Neuronal stem cell (in vitro differentiated cells): ENCODE data around the gene LMO1.
A peak's percentile ranks its signal among the peaks of the same experiment; 100 is the strongest.

Source experiments
- DNase-seq: peaks from one replicate; pipeline ENCODE4 v3.0.0-alpha.2; 2013; ENCODE audit warnings: low spot score
- H2AFZ ChIP-seq: one replicate; pipeline ENCODE4 v1.6.1; 2013; ENCODE audit warnings: mild to moderate bottlenecking, low read length, inconsistent platforms
- H2AK5ac ChIP-seq: 2 replicates; pipeline ENCODE4 v1.6.1; 2013; ENCODE audit warnings: low read depth, mild to moderate bottlenecking, inconsistent platforms, low read length, moderate library complexity, mixed read lengths
- H2BK120ac ChIP-seq: 2 replicates; pipeline ENCODE4 v1.6.1; 2013; ENCODE audit warnings: low read depth, mild to moderate bottlenecking, inconsistent platforms, low read length, moderate library complexity, mixed read lengths
- H2BK12ac ChIP-seq: one replicate; pipeline ENCODE4 v1.6.1; 2013; ENCODE audit warnings: low read length, inconsistent platforms
- H2BK15ac ChIP-seq: 2 replicates; pipeline ENCODE4 v1.6.1; 2013; ENCODE audit warnings: mild to moderate bottlenecking, low read length, inconsistent platforms, mixed read lengths
- H2BK5ac ChIP-seq: one replicate; pipeline ENCODE4 v1.6.1; 2013; ENCODE audit warnings: inconsistent platforms, mild to moderate bottlenecking, low read length, moderate library complexity
- H3K14ac ChIP-seq: one replicate; pipeline ENCODE4 v1.6.1; 2013; ENCODE audit warnings: low read length, inconsistent platforms
- H3K18ac ChIP-seq: 2 replicates; pipeline ENCODE4 v1.6.1; 2013; ENCODE audit warnings: low read length, inconsistent platforms
- H3K23ac ChIP-seq: 2 replicates; pipeline ENCODE4 v1.6.1; 2013; ENCODE audit warnings: low read depth, mild to moderate bottlenecking, mixed read lengths, low read length, inconsistent platforms; ENCODE audit not compliant: poor library complexity
- H3K27ac ChIP-seq: replicated peaks from 3 replicates; pipeline ENCODE4 v1.5.1; 2013; ENCODE audit warnings: low read length, inconsistent platforms
- H3K27me3 ChIP-seq, 3 experiments: 2 replicates each; pipeline ENCODE4 v1.6.1; 2013; ENCODE audit warnings: low read length in 3 of 3, mild to moderate bottlenecking in 2 of 3, inconsistent platforms in 1 of 3, low read depth in 1 of 3, mixed read lengths in 1 of 3, moderate library complexity in 1 of 3; ENCODE audit not compliant: control insufficient read depth in 3 of 3, insufficient read depth in 3 of 3
- H3K36me3 ChIP-seq, 2 donors: replicated peaks in 1 of 2; 2 replicates each; pipeline ENCODE4 v1.6.1; 2013; ENCODE audit warnings: low read length in 2 of 2; ENCODE audit not compliant: control insufficient read depth in 2 of 2, insufficient read depth in 2 of 2
- H3K4ac ChIP-seq: 2 replicates; pipeline ENCODE4 v1.6.1; 2013; ENCODE audit warnings: inconsistent platforms, mild to moderate bottlenecking, low read length, moderate library complexity
- H3K4me1 ChIP-seq, 2 donors: 1 replicate in 1 of 2; 2 replicates in 1 of 2; pipeline ENCODE4 v1.6.1; 2013; ENCODE audit warnings: low read length in 2 of 2, low read depth in 1 of 2; ENCODE audit not compliant: control insufficient read depth in 2 of 2, insufficient read depth in 1 of 2
- H3K4me2 ChIP-seq: one replicate; pipeline ENCODE4 v1.6.1; 2013; ENCODE audit warnings: mild to moderate bottlenecking, low read length, inconsistent platforms; ENCODE audit not compliant: insufficient read depth, poor library complexity, severe bottlenecking
- H3K4me3 ChIP-seq, 2 donors: 2 replicates each; pipeline ENCODE4 v1.5.1; 2013; ENCODE audit warnings: low read length in 2 of 2, mild to moderate bottlenecking in 2 of 2, inconsistent platforms in 1 of 2, moderate library complexity in 1 of 2
- H3K79me1 ChIP-seq: one replicate; pipeline ENCODE4 v1.6.1; 2013; ENCODE audit warnings: low read depth, mild to moderate bottlenecking, inconsistent platforms, low read length, moderate library complexity
- H3K9ac ChIP-seq: one replicate; pipeline ENCODE4 v1.6.1; 2013; ENCODE audit warnings: mild to moderate bottlenecking, low read depth, low read length, inconsistent platforms; ENCODE audit not compliant: poor library complexity
- H3K9me3 ChIP-seq, 2 donors: replicated peaks in 1 of 2; 2 replicates each; pipeline versions ENCODE3 to v1.6.1; 2013; ENCODE audit warnings: low read length in 2 of 2, mild to moderate bottlenecking in 2 of 2, inconsistent platforms in 1 of 2, low read depth in 1 of 2, mixed read lengths in 1 of 2, moderate library complexity in 1 of 2; ENCODE audit not compliant: control insufficient read depth in 2 of 2, insufficient read depth in 1 of 2
- H4K8ac ChIP-seq: one replicate; pipeline ENCODE4 v1.6.1; 2013; ENCODE audit warnings: low read depth, mild to moderate bottlenecking, inconsistent platforms, low read length, moderate library complexity
- H4K91ac ChIP-seq: one replicate; pipeline ENCODE4 v1.6.1; 2013; ENCODE audit warnings: low read length, low read depth, mild to moderate bottlenecking, inconsistent platforms; ENCODE audit not compliant: poor library complexity
- whole genome bisulfite sequencing, 2 donors: extraction: QIAGEN DNeasy Blood & Tissue Kit; methylation state at CpG; one replicate each; pipeline ENCODE4 v1.1.7; 2013; ENCODE audit warnings: missing lambda C conversion rate in 2 of 2, mixed read lengths in 1 of 2; ENCODE audit not compliant: insufficient read length in 2 of 2, insufficient replicate concordance in 1 of 2; ENCODE audit errors: extremely low coverage in 2 of 2; 5-methylcytosine and 5-hydroxymethylcytosine counted together

The LMO1 gene

DNA sequence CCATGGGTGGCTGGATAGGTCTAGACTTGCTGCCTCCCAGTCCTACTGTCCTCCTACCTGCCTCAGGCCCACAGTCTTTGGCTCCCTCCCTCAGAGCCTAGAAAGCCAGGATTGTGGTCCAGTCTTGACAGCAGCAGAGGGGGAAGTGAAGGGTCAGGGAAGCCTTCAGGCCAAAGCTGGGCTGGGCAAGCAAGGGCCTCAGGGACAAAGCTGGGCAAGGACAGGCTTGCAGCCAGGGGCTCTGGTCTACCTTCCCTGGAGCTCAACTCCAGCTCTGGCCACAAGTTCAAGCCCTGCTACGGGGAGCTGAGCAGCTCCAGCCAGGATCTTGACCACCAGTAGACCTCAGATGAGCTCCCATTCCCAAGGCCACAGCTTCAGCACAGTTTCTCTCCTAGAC lies 14.9 kb downstream of the LMO1 start:
- Histone ChIP-seq H2BK15ac (peak overlapping the region; percentile 14), H4K91ac (no peak overlapping the region), H3K9me3 (no peaks in the 10 kb centered on the region), H3K79me1 (peaks cover 6% of the 10 kb centered on the region), H3K23ac (peak overlapping the region; percentile 4), H3K4me1 (no peaks in the 10 kb centered on the region), H2AFZ (no peak overlapping the region), H3K27me3 (peaks cover 0 to 55% (median 0%) of the 10 kb centered on the region in 3 experiments), H3K4me3 (no peak overlapping the region), H2BK120ac (no peak overlapping the region), H3K14ac (no peak overlapping the region), H3K9ac (no peak overlapping the region), H3K36me3 (no peaks in the 10 kb centered on the region), H2AK5ac (peak overlapping the region; percentile 27), H3K18ac (no peak overlapping the region), H2BK12ac (no peak overlapping the region), H3K27ac (no peak overlapping the region), H4K8ac (no peak overlapping the region), H2BK5ac (no peak overlapping the region), H3K4me2 (no peak overlapping the region), H3K4ac (no peak overlapping the region)
- no peak for DNase-seq
- WGBS, 2 donors: no CpG with 5 or more reads among the region's 1 CpG

DNA sequence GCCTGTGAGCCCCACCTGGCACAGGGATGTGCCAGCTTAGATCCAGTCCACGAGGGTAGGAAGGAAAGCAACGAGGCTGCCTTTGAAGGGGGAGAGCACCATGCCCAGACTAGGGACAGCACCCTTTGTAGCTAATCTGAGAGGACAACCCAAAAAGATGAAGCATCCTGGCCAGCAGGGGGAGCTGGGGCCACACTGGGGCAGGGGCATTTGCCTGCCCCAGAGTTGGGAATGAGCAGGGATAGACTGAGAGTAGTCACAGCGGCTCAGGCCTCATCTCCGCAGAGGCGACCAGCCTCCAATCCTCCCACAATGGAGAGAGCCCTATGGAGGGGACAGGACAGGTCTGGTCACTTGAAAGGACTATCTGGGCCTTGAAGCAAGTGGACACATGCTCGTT lies 16.4 kb downstream of the LMO1 start:
- H3K27me3 ChIP-seq: peaks cover 0 to 60% (median 0%) of the 10 kb centered on the region in 3 experiments
- H2BK5ac ChIP-seq: no peak overlapping the region
- H3K36me3 ChIP-seq: no peaks in the 10 kb centered on the region
- WGBS, 2 donors: no CpG with 5 or more reads among the region's 6 CpGs
- no peak overlapping the region for H3K4me2 ChIP-seq
- H2BK12ac ChIP-seq: no peak overlapping the region
- H3K4me1 ChIP-seq: peaks cover 10 to 12% of the 10 kb centered on the region in 2 donors
- H3K18ac ChIP-seq: no peak overlapping the region
- no peak overlapping the region for H3K4me3 ChIP-seq
- peak overlapping the region; percentile 34 for H3K23ac ChIP-seq
- no peak overlapping the region for H3K9ac ChIP-seq
- H4K8ac ChIP-seq: no peak overlapping the region
- peaks cover 6% of the 10 kb centered on the region for H3K79me1 ChIP-seq
- no peak overlapping the region for H2BK120ac ChIP-seq
- H3K14ac ChIP-seq: no peak overlapping the region
- H3K27ac ChIP-seq: no peak overlapping the region
- H3K9me3 ChIP-seq: no peaks in the 10 kb centered on the region
- no peak overlapping the region for H2AK5ac ChIP-seq
- no peak overlapping the region for H2BK15ac ChIP-seq
- no peak overlapping the region for H3K4ac ChIP-seq
- no peak overlapping the region for H4K91ac ChIP-seq
- DNase-seq: no peak
- H2AFZ ChIP-seq: no peak overlapping the region

DNA sequence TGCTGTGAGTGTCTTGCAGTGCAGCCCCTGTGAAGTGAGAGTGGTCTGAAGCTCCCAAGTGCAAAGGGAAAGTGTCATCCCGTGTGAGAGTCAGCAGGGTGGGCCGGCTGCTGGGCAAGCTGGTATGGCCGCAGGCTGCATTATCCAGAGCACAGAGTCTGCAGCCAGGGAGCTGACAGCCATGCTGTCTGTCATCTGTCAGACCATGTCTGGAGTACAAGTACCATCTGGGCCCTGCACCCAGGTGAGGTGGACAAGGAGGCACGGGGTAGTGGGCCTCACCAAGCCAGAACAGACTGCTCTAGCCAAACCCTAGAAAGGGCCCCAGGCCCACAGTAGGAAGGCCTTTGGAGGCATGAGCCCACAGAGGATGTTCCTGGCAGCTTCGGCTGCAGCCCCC lies 20.2 kb downstream of the LMO1 start:
- H2BK5ac ChIP-seq: no peak overlapping the region
- H3K4ac ChIP-seq: no peak overlapping the region
- no peak overlapping the region for H2BK120ac ChIP-seq
- H2AK5ac ChIP-seq: peak overlapping the region; percentile 65
- H2BK12ac ChIP-seq: no peak overlapping the region
- peak overlapping the region; percentile 64 for H2AFZ ChIP-seq
- peak overlapping the region; percentile 41 for H3K18ac ChIP-seq
- peaks cover 0 to 4% of the 10 kb centered on the region in 2 donors for H3K9me3 ChIP-seq
- DNase-seq: no peak
- no peak overlapping the region for H3K4me2 ChIP-seq
- no peak overlapping the region for H3K27ac ChIP-seq
- no peak overlapping the region for H3K4me3 ChIP-seq
- peak overlapping the region; percentile 17 for H3K9ac ChIP-seq
- no peak overlapping the region for H2BK15ac ChIP-seq
- no CpG with 5 or more reads among the region's 5 CpGs for WGBS, 2 donors
- peaks cover 0 to 36% (median 0%) of the 10 kb centered on the region in 3 experiments for H3K27me3 ChIP-seq
- peaks cover 16 to 18% of the 10 kb centered on the region in 2 donors for H3K4me1 ChIP-seq
- no peak overlapping the region for H3K23ac ChIP-seq
- no peak overlapping the region for H3K14ac ChIP-seq
- no peaks in the 10 kb centered on the region for H3K36me3 ChIP-seq
- peaks cover 4% of the 10 kb centered on the region for H3K79me1 ChIP-seq
- H4K91ac ChIP-seq: no peak overlapping the region
- no peak overlapping the region for H4K8ac ChIP-seq

DNA sequence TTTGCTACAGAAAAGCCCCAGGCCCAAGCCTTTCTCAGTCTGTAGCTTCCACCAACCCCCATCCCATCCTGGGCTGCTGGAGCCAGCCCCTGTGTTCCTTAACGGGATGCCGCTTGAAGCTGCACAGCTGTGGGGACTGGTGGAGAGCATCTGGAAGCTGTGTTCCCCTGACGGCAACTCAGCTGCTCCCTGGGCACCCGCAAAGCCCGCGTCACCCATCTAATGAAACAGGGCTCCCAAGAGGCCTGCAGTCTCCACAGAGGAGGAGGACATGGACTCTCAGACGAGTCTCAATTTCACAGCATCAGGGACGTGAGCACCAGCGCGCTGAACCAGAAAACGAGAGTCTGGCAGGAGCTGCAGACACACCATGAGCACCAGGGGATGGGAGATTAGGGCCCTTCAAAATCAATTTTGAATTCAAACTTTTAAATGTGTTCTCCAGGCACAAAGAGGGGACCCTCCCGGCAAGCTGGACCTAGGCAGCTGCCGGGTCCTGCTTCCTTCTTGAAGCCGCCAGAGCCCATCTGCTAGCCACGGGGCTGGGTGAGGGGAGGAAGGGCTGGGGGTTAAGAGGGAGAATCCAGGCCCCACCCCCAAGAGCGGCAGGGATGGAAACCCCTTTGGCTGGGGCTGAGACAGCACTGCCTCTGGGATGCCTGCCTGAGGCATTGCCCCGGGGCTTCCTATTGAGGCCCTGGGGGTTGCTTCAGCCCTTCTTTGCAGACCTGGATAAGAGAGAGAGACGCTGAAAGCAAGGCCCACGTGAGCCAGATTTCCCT lies 21.0 kb downstream of the LMO1 start:
- Histone ChIP-seq H3K23ac (no peak overlapping the region), H3K27ac (no peak overlapping the region)

More for the DNA sequence above, 21.0 kb downstream of the LMO1 start:
- H3K9ac ChIP-seq: no peak overlapping the region
- H3K18ac ChIP-seq: peak overlapping the region; percentile 44
- no peak overlapping the region for H3K4ac ChIP-seq
- no peaks in the 10 kb centered on the region for H3K36me3 ChIP-seq
- no peak overlapping the region for H4K91ac ChIP-seq
- H3K4me3 ChIP-seq: no peak overlapping the region
- H3K4me1 ChIP-seq: peaks cover 16 to 18% of the 10 kb centered on the region in 2 donors
- H3K27me3 ChIP-seq: peaks cover 0 to 30% (median 0%) of the 10 kb centered on the region in 3 experiments
- WGBS, 2 donors: no CpG with 5 or more reads among the region's 19 CpGs
- peak overlapping the region; percentile 64 for H2AFZ ChIP-seq
- H2AK5ac ChIP-seq: no peak overlapping the region
- H2BK5ac ChIP-seq: no peak overlapping the region
- H2BK12ac ChIP-seq: no peak overlapping the region
- H3K4me2 ChIP-seq: no peak overlapping the region
- H2BK15ac ChIP-seq: no peak overlapping the region
- no peak overlapping the region for H2BK120ac ChIP-seq
- no peak overlapping the region for H3K14ac ChIP-seq
- H3K79me1 ChIP-seq: peaks cover 4% of the 10 kb centered on the region
- no peak overlapping the region for H4K8ac ChIP-seq
- peaks cover 0 to 4% of the 10 kb centered on the region in 2 donors for H3K9me3 ChIP-seq
- no peak for DNase-seq
